Stimulated activated CD8-positive, alpha-beta memory T cell treated with anti-CD3 and anti-CD28 coated beads, Interleukin-15, amount 100 ng/mL, for 1 hour (primary cell): ENCODE results near the gene KCNK5.

Experiments
- DNase-seq: peaks from one replicate; pipeline ENCODE4 v3.0.0-alpha.2; 2020; ENCODE audit warnings: low read depth

Gene KCNK5

DNA sequence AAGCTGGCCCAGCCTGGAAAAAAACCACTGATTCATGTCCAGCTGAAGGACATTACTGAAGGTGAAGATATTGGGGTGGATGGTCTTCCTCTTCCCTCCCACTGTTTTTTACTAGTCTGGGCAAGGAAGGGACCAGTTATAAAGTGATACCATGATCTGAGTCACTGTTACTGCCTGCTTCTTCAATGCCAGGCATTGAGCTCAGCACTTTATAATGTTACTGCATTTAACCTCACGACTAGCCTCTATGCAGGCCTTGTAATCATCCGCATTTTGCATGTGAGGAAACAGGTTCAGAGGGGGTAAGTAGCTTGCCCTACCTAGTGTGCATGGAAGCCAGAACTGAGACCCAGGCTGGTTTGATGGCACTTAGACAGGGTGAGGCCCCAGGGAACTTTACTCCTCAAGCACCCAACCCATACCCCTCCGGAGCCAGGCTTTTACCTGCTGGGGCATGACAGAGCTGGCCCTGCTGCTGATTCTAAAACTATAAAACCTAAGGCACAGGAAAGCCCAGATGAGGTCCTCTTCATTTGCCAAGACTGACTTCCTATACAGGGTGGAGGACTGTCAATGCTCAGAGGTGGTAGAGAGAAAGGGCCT, 11.0 kb upstream of the KCNK5 start:
- DNase-seq, result no peak

DNA sequence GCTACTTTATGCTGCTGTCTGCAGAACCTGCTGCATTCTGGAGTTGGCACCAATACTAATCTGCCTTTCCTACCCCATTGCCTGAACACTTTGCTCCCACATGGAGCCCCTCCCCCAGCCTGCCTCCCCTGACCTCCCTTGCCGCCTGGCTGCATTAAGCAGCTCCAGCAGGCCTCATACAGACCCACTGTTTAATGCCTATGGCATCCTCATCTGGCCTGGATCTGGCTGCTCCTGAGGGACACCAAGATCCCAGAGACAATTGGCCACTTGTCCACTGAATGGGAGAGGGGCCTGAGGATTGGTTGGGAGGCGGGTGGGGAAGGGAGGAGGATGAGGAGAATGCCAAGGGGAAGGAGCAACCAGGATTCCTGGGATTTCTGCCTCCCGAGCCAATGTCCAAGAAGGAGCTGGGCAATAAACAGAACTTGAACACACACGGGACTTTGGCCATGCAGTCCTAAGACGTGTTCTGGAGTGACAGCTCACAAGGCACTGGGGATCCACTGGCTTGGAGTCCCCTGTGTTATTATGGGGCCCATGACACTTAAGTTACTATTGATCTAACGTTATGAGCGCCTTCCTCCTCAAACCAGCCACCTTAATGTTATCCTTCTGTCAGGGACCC, 10.4 kb upstream of the KCNK5 start:
- no peak for DNase-seq

DNA sequence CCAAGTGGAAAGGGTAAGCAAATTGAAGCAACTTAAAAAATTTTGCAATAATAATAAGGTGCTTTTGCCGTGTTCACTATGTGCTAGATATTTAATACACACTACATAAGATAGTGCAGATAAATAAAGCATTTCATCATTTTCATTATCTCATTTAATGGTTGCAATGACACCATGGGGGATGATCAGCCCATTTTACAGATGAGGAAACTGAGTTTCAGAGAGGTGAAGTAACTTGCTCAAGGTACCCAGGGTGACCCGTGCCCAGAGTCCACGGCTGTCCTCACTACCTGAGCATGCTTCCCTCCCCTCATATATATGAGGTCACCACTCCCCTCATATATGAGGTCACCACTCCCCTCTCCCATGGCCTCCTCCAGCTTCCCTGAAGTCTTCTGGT, 7.5 kb upstream of the KCNK5 start:
- DNase-seq, result no peak

DNA sequence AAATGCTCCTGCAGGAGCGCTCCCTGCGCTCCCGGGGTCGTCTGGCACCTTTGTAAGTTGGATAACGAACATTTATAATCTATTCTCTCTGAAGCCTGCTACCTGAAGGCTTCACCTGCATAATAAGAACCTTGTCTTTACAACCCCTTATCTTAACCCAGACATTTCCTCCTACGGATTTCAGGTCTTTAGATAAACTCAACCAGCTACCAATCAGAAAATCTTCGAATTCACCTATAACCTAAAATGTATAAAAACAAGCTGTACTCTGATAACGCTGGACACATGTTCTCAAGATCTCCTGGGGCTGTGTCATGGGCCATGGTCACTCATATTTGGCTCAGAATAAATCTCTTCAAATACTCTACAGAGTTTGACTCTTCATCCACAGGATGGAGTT, 4.1 kb upstream of the KCNK5 start:
- no peak for DNase-seq

DNA sequence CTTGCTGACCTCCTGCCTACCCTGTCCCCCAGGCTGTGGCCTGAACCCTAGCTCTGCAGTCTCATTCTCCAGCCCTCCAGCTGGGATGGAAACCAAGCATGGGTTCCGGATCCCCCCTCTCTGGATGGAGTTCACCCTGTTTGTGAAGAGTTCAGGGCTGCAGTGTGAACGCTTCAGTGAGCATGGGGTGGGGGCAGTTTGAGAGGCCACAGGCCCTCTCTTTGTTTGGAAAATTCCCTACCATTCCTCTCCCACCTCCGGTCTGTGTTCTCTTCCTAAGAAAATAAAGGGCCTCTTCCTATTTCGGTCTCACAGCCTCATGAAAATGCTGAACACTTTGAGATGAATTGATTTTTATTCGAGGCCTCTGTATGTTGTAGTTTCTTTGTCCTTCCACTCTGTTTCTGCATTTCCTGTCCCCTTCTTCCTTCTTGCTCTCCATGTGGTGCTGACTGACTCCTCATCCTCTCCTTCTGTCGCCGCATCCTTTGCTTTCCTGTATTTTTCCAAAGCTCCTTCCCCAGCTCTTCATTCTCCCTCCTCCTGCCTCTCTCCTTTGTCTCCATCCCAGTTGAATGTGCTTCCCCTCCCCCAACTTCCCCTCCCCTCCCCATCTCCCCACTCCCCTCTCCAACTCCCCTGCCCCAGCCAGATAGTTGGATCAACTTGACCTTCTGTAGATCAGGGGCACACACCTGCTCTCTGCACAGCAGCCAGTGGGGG, 2.4 kb upstream of the KCNK5 start:
- no peak for DNase-seq

DNA sequence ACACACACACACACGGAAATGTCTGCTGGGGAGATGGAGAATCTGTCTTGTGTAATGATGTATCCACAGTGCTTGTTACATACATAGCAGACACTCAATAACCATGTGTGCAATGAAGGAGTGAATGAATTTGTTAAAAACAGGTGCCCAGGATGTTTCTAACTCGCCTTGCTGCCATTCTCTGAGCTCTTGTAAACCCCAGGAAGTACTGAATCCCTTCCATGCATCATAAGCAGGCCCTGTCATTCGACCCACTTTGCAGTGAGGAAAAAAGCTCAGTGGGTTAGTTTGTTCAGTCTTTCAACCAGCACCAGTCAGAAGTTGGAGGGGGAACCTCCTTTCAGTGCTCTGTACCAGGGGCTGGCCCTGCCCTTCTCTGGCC, 1.4 kb upstream of the KCNK5 start:
- DNase-seq, result no peak

DNA sequence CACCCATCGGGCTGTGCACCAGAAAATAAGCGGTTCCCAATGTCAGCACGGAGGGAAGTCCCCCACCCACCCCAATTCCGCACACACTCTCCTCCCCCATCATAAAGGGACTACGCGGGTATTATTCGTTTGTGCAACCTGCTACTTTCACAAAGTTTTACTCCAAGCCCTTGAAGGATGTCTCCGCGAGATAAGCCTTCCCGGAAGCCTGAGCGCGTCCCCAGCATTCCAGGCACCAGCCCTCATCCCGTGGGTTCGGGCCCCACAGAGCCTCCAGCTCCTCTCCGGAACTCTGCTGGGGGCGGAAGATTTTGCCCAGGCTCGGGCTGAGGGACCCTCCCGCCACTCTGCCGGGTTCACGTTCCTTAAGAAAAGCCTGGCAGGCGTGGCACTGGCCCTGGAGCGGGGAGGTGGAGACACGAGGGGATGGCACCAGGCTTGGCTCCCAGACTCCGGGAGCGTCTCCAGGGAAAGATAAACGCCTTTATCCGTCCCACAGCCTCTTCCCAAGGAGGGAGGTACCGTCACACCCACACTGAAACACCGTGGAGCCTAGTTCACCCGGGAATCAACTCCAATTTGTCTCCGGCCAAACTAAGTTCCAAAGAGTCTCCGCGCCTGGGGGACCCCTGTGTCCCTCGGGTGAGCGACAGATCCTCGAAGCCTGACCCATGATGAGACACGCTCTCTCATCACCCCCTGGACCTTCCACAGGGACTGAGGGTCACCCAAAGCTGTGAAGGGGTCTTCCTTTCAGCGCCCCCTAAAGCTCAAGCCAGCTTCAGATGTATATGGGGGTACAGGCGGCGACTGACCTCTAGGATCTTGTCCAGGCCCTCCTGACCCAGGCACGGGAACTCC, 934 bp downstream of the KCNK5 start:
- no peak for DNase-seq

DNA sequence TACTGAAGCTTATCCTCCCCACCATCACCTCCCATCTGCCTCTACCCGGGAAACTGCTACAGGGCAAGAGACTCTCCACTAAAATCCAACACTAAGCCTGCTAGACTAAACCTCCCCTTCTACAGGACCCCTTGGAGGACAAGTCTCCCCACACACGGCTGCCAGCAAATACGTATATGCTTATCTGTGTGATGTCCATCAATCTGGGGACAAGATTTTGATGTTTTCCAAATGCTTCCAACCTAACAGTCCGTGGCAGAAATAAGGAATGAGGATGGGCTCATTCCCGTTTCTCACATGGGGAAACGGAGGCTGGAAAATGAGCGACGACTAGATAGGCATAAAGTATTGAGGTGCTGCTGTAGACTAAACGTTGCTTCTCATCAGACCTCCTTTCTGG, 1.8 kb downstream of the KCNK5 start:
- no peak for DNase-seq

DNA sequence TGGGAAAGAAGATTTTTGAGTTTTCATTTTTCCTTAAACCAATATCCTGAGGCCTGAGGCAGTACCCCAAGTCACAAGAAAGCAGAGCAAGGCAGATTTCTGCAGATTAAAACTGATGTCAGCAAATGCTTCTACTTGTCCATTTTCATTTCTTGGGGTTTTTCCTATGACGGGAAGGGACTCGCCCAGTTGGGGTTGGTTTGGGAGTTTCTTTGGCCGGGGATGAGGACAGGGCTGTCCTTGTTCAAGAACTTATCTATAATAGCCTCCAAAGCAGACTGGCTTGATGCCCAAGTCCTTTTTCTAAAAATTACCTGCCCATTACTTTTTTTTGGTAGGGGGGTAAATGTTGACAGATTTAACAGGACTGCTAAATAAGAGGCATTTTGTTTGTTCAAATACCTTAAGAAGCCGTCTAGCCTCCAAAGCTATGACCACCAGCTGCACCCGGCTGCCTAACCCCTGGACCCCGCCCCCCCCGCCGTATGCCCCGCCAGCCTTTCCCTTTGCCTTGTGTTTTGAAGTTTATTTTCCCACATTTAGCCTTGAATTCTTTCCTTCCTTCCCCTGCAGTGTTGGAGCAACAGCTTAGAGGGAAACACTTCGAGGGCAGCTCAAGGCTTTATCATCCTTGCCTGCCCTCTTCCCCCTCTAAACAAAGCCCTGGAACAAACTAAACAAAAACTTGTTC, 2.5 kb downstream of the KCNK5 start:
- DNase-seq, result no peak

DNA sequence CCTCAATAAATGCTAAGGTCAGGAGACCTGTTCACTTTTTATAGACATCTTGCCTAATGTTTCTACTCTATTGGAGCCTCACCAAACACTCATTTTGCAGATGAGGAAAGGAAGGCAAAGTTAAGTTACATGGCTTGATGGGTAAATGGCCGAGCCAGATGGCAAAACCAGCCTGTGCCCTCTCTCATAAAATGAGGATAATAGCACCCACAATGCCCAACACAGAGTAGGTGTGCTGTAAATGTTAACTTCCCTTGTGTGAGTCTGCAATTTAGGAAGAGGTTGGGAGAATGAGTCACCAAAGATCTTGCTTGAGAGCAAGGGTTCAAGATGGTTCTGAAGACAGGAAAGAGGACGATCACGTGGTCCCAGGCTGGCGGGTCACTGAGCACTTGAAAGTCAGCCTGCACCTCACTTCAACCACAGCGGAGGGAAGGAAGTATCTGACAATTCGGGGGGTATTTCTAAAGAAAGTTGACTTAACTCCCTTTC, 3.3 kb downstream of the KCNK5 start:
- DNase-seq, result no peak

DNA sequence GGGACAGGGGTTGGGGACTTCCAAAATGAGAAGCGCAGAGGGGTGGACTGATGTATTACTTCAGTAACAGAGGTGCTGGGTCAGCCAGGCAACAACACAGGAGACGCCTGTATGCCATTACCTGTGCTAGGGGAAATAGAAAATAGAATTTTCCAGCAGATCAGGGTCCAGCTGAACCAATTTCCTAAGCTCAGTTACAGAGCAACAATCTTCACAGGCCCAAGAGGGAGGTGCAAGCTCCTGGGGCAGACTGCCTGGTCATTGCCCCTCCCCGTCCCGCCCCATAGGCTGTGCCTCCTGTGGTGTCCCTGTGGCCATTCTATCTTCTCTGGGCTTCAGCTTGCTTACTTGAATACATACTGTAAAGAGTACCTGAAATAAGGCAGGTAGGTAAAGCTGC, 3.7 kb downstream of the KCNK5 start:
- DNase-seq, result no peak

DNA sequence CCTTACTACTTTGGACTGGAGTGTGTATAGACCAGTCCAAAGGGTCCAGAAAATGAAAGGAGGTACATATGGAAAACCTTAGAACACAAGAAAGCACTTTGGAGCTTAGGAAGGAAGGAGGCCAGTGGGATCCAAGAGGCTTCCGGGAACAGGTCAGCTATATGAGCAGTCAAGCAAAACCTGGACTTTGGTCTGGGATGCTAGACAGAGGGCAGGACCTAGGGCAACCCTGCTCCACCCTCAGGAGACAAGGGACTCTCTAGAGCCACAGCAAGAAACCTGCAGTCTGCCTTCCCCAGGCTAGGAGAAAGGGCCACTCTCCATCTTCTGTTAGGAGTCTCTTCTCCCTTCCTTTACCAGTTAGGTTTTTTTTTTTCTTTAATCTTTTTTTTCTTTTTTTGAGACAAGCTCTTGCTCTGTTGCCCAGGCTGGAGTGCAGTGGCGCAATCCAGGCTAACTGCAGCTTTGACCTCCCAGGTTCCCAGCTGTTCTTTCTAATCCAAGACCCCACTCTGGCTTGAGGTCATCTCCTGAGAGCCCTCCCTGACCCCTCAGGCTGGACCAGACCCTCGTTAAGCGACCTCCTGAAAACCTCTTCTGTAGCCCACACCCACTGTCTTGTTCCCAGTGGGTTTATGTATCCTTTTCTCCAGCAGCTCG, 4.6 kb downstream of the KCNK5 start:
- DNase-seq, result no peak

DNA sequence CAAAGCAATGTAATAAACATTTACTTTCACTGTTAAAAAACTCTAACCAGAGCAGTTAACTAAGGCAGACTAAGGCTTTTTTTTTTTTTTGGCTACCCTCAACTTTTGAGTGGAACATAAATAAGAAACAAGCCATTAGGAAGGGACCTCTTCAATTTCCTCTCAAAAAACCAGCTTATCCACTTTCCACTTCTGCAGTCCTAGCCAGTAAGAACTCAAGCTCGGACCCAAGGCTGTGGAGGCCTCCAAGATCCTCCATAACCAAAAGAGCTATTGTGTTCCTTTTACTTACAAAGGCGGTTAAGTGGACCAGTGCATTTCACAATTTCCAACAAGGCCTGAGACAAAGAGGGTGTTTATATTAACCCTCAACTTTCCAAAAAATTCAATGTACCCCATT, 5.3 kb downstream of the KCNK5 start:
- no peak for DNase-seq

DNA sequence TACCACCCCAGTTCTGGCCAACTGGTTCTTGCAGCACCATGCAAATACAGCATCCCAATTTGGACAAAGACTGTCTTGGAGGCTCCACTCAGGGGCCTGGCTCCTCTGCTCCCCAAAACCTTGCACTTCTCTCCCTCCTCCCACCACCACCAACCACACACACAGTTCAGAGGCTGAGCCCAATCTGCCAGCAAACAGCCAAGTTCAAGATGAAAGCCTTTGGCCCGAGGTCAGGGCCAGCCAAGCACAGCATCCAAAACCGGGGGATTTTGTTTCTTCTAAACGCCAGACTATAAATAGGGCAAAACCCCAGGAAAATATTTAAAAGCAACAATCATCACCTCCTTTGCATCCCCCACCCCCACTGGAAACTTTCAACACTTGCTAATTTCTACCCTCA, 5.7 kb downstream of the KCNK5 start:
- no peak for DNase-seq

DNA sequence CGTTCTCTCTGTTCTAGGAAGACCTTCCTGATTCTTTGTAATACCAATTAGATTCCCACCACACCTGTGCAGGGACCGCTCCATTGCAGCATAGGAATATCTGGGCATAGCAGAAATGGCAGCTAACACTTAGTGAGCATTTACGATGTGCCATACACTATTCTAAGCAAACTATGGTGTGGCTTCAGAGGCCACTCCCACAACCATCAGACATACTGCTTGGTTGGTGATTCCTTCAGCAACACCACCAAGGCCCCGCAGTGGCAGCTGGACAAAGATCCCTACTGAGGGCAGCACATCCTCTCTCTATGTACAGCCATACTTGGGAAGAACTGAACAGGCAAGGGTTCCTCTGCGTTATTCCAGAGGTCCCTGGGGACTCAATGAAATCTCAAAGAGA, 6.2 kb downstream of the KCNK5 start:
- DNase-seq, result no peak

DNA sequence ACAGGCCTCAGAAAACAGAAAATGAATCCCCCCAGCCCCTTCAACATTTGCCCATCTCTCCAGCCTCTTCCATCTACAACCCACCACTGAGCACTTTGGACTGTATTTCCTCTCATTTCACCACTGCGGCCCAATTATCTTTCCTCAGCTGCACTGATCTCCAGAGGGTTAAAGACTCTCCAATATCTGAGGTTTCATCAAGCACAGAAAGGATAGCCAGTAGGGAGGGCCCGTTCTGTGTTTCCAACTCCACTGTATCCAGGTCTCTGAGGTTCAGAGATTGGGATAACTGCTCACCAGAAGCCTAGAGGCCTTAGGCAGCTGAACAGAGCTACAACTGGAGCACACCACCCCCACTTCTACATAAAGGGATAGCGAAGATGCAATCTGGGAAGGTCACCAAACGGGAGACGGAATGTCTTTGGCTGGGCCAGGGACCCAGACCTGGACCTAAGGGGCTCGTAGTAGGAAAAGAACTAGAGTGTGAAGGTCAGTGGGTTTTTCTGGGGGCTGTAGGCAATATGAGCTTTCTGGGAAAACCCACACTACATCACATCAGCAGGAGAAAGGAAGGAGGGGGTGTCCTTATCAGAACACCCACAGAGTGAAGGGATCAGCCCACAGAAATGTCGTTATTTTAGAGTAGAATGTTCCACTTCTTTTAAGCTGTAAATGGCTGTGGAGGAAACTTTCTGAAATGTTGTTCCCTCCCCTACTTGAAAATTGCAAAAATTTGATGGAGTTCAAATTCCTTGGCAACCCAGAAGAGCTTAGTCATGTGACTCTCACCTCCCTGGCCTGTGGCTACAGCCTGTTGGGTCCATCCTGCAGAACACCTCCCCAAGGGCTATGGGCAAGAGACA, 7.3 kb downstream of the KCNK5 start:
- DNase-seq, result no peak

DNA sequence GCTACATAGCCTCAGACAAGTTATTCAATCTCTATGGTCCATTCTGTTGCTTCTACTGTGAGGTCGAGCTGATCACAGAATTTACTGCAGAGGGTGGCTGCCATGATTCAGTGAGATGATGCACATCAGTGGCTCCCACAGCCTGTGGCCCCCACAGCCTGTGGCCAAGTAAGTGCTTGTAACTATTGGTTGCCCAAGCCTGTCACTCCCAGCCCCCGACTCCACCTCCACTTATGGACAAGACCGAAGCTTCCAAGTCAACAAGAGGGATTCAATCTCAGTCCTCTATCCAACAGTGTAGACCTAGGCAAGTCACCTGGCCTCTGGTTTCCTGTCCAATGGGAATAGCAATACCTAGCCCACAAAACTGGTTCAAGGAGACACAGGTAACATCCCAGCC, 8.2 kb downstream of the KCNK5 start:
- DNase-seq, result no peak

DNA sequence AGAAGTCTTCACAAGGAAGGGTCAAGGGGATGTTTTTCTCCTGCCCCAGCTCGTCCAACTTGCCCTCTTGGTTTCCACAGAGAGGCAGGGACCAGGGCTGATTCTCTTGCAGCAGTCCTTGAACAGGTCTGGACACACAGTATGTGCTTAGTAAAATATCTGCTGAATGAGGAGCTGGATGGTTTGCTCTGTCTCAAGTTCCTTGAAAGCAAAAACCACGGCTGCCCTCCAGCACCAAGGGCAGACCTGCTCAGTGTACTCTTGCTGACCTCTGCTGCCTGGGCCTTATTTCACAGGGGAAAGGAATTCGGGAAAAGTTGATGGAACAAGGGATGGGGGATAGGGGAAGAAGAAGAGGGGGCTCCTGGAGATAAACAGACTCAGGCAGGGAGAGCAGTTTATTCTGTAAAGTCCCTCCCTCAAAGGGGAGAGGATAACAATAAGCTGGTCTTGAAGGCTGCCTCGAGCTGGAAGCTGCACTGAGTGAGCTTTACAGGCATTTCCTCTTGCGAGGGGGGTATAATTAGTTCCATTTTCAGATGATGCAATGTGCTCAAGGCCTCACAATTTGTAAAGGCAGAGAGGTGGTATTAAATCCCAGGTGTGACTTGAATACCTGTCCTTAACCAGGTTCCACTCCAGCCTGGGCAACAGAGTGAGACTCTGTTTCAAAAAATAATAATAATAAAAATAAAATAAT, 10.3 kb downstream of the KCNK5 start:
- DNase-seq, result no peak

DNA sequence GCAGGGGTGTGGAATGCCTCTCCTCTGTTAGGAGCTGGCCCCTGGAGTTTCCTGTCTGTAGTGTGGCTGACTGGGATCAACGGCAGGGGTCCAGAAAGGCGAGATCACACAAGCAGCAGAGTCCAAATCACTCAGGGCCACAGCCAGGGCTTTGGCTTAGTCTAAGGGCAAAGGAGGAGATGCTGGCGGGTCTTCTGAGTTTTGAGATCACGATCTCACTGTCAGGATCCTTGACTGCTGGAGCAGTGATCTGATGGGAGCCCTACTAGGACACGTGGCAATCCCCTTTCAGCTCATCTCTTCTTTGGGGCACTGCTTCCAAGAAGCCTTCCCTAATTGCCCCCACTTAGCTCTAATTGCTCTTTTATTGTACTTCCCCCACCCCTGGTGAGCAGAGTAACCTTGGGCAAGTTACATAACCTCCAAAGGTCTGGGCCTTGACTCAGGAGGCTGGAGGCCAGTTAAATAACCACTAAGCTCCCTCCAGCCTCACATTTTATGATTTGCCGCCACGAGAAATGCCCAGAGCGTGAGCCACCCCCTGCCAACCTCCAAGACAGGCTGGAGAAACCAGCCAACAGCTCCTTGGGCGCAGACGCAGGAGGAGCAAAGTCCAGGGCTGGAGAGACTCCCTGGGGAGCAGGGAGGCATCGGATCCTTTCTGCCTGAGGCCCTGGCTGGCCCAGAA, 12.0 kb downstream of the KCNK5 start:
- no peak for DNase-seq
